B cell (primary cell): ENCODE data around the gene CTBS. TPM values are rescaled to one million over a fixed set of nuclear protein-coding genes. Genes with fewer than 3 reads are reported as not detected.

ENCODE experiments used
- ATAC-seq: fragments of 200-7000 bp; cut with Tn5 transposase; one replicate; pipeline ENCODE4 v1.10.0; 2021; ENCODE audit warnings: low read depth, mild to moderate bottlenecking, moderate number of reproducible peaks, moderate library complexity
- CTCF ChIA-PET: fragments of 350-600 bp; sonication (Branson Sonifier 250); formaldehyde crosslinking; loops from one replicate; lab custom pipeline; 2021; ENCODE audit warnings: antibody characterized with exemption, inconsistent platforms; lab: Charles Lee
- POLR2A ChIA-PET: fragments of 350-600 bp; sonication (Branson Sonifier 250); formaldehyde crosslinking; loops from one replicate; lab custom pipeline; 2021; ENCODE audit warnings: antibody characterized with exemption; lab: Charles Lee
- DNase-seq: peaks from one replicate; pipeline ENCODE4 v3.0.0; 2013
- H2AFZ ChIP-seq: 2 replicates; pipeline ENCODE4 v1.6.1; 2012; ENCODE audit warnings: mild to moderate bottlenecking, low read depth, low read length; ENCODE audit not compliant: insufficient read depth, poor library complexity, severe bottlenecking
- H3K27ac ChIP-seq, 2 donors: 1 replicate in 1 of 2; 2 replicates in 1 of 2; pipeline ENCODE4 v1.5.1; 2012 to 2013; ENCODE audit warnings: low read length in 2 of 2, mild to moderate bottlenecking in 2 of 2, moderate library complexity in 1 of 2
- H3K27me3 ChIP-seq, 4 experiments: fragments of 200-600 bp in 1 of 4; sonication (generic) in 1 of 4; replicated peaks in 1 of 4; 1 replicate in 2 of 4; 2 replicates in 2 of 4; pipeline versions ENCODE4 v1.6.1 to v1.7.0; 2013 to 2016; ENCODE audit warnings: low read length in 3 of 4, mild to moderate bottlenecking in 2 of 4, mixed read lengths in 1 of 4, moderate library complexity in 1 of 4; ENCODE audit not compliant: insufficient read depth in 4 of 4, control insufficient read depth in 3 of 4; ENCODE audit errors: control extremely low read depth in 1 of 4
- H3K36me3 ChIP-seq, 2 experiments: replicated peaks in 1 of 2; 1 replicate in 1 of 2; 2 replicates in 1 of 2; pipeline versions ENCODE4 v1.6.1 to v1.7.1; 2013; ENCODE audit warnings: low read length in 1 of 2; ENCODE audit not compliant: insufficient read depth in 2 of 2, control insufficient read depth in 1 of 2; ENCODE audit errors: control extremely low read depth in 1 of 2, extremely low read depth in 1 of 2
- H3K4me1 ChIP-seq, 2 donors: fragments of 200-600 bp in 1 of 2; sonication (generic) in 1 of 2; 1 replicate in 1 of 2; 2 replicates in 1 of 2; pipeline versions ENCODE4 v1.5.1 to v1.6.1; 2013 to 2017; ENCODE audit warnings: low read length in 2 of 2; ENCODE audit not compliant: control insufficient read depth in 2 of 2, insufficient read depth in 2 of 2
- H3K4me2 ChIP-seq: replicated peaks from 2 replicates; pipeline ENCODE3; 2012; ENCODE audit warnings: mild to moderate bottlenecking, low read depth, low read length; ENCODE audit not compliant: poor library complexity, severe bottlenecking
- H3K4me3 ChIP-seq, 5 experiments: fragments of 200-600 bp in 1 of 5; sonication (generic) in 1 of 5; 1 replicate in 3 of 5; 2 replicates in 2 of 5; pipeline versions ENCODE4 v1.5.1 to v1.7.0; 2011 to 2016; ENCODE audit warnings: low read length in 4 of 5, mild to moderate bottlenecking in 4 of 5, low read depth in 2 of 5, control low read depth in 1 of 5, moderate library complexity in 1 of 5; ENCODE audit not compliant: insufficient read depth in 1 of 5; ENCODE audit errors: control extremely low read depth in 1 of 5, extremely low read depth in 1 of 5
- H3K79me2 ChIP-seq: fragments of 200-600 bp; sonication (generic); one replicate; pipeline ENCODE4 v1.6.0; 2016; ENCODE audit warnings: low read length; ENCODE audit not compliant: control insufficient read depth, insufficient read depth
- H3K9ac ChIP-seq: fragments of 200-600 bp; sonication (generic); 2 replicates; pipeline ENCODE4 v1.6.1; 2017; ENCODE audit warnings: mild to moderate bottlenecking, low read length, moderate library complexity
- H3K9me3 ChIP-seq, 3 donors: one replicate each; pipeline versions ENCODE4 v1.6.1 to v1.7.1; 2013; ENCODE audit warnings: low read length in 2 of 3; ENCODE audit not compliant: control insufficient read depth in 2 of 3, insufficient read depth in 1 of 3; ENCODE audit errors: control extremely low read depth in 1 of 3
- H4K20me1 ChIP-seq: 2 replicates; pipeline ENCODE4 v1.6.0; 2012; ENCODE audit warnings: mild to moderate bottlenecking, low read length; ENCODE audit not compliant: insufficient read depth, control insufficient read depth, poor library complexity, severe bottlenecking
- H3K27ac Mint-ChIP-seq: one replicate; pipeline ENCODE4 v1.8.0; 2021; ENCODE audit warnings: mixed read lengths
- H3K27me3 Mint-ChIP-seq: one replicate; pipeline ENCODE4 v1.8.0; 2021; ENCODE audit warnings: mixed read lengths
- H3K4me1 Mint-ChIP-seq: one replicate; pipeline ENCODE4 v1.8.0; 2021; ENCODE audit warnings: mixed read lengths
- H3K4me3 Mint-ChIP-seq: one replicate; pipeline ENCODE4 v1.8.0; 2021; ENCODE audit warnings: mixed read lengths
- H3K9me3 Mint-ChIP-seq: one replicate; pipeline ENCODE4 v1.8.0; 2022; ENCODE audit warnings: mixed read lengths; ENCODE audit not compliant: insufficient read depth
- CTCF ChIP-seq: fragments of 200-600 bp; IDR thresholded peaks from one replicate; pipeline ENCODE4 v1.8.0; 2022; ENCODE audit warnings: antibody characterized with exemption, mild to moderate bottlenecking
- EZH2 ChIP-seq: IDR thresholded peaks from 2 replicates; pipeline ENCODE4 v1.6.1; 2012; ENCODE audit warnings: borderline replicate concordance, low read depth, mild to moderate bottlenecking, moderate library complexity, low read length; ENCODE audit not compliant: insufficient read depth, poor library complexity, severe bottlenecking
- WGBS: methylation state at CpG from one replicate; pipeline ENCODE4 v1.1.5; 2013; ENCODE audit warnings: missing lambda C conversion rate; ENCODE audit not compliant: insufficient coverage; 5-methylcytosine and 5-hydroxymethylcytosine counted together
- intact Hi-C: fragments of 100-400 bp; cut with micrococcal nuclease; formaldehyde crosslinking; loops from one replicate; pipeline ENCODE4 v1.10.0; 2022
- polyA plus RNA-seq: library from polyadenylated mRNA; depleted of rRNA; stranded (reverse); fragments of >200 nt; gene quantifications from 2 replicates; pipeline ENCODE4 v1.2.3, GENCODE V29; 2012
- total RNA-seq, 2 donors: library from RNA; stranded (reverse); fragments of 120-200 nt in 1 of 2; gene quantifications; 1 replicate in 1 of 2; 2 replicates in 1 of 2; pipeline versions ENCODE4 v1.2.3 to v1.2.4, GENCODE V29; 2013 to 2022

Gene CTBS
- total and polyA plus RNA-seq, 2 donors (not counting 1 experiment from before 2014, with no cell fraction given): 13.6 to 19.1 TPM

GRCh38 chr1:84510668-84511067 is 63.6 kb downstream of the CTBS start:
- H3K9ac ChIP-seq: no peak overlapping the region
- Mint-ChIP-seq H3K4me3 (no peak overlapping the region), H3K27me3 (no peaks in the 10 kb centered on the region), H3K27ac (no peak overlapping the region), H3K9me3 (no peaks in the 10 kb centered on the region), H3K4me1 (peaks cover 4% of the 10 kb centered on the region)
- peaks cover 2% of the 10 kb centered on the region for H3K79me2 ChIP-seq
- TF ChIP-seq EZH2: no peak
- TF ChIP-seq CTCF: no peak
- peaks cover 5 to 6% of the 10 kb centered on the region in 2 donors for H3K4me1 ChIP-seq
- H3K27me3 ChIP-seq: no peaks in the 10 kb centered on the region
- no peak overlapping the region for H3K4me3 ChIP-seq
- DNase-seq (no peak), ATAC-seq (no peak)
- intact Hi-C loops: no loop called here
- no peak overlapping the region for H3K4me2 ChIP-seq
- WGBS: no CpG with 5 or more reads among the region's 3 CpGs
- no peak overlapping the region for H3K27ac ChIP-seq
- POLR2A ChIA-PET: no interaction called here
- no peaks in the 10 kb centered on the region for H3K36me3 ChIP-seq
- no peaks in the 10 kb centered on the region for H4K20me1 ChIP-seq
- no peak overlapping the region for H2AFZ ChIP-seq
- CTCF ChIA-PET: no interaction called here
- H3K9me3 ChIP-seq: peaks cover 0 to 7% (median 1%) of the 10 kb centered on the region in 3 donors

- intact Hi-C loops: no loop called here
- H3K36me3 ChIP-seq: no peaks in the 10 kb centered on the region
- H3K4me3 ChIP-seq: no peak overlapping the region
- POLR2A ChIA-PET: no interaction called here
- H3K9ac ChIP-seq: no peak overlapping the region
- H3K27ac ChIP-seq: no peak overlapping the region
- no peaks in the 10 kb centered on the region for H3K27me3 ChIP-seq
- H3K79me2 ChIP-seq: peaks cover 7% of the 10 kb centered on the region
- CTCF ChIA-PET: no interaction called here
- ATAC-seq (no peak), DNase-seq (no peak)
- H2AFZ ChIP-seq: no peak overlapping the region
- H3K27me3 Mint-ChIP-seq: no peaks in the 10 kb centered on the region
- no peak overlapping the region for H3K4me3 Mint-ChIP-seq
- H4K20me1 ChIP-seq: no peaks in the 10 kb centered on the region
- H3K4me2 ChIP-seq: no peak overlapping the region
- no peak overlapping the region for H3K27ac Mint-ChIP-seq
- H3K9me3 Mint-ChIP-seq: no peaks in the 10 kb centered on the region
- peaks cover 6 to 7% of the 10 kb centered on the region in 2 donors for H3K4me1 ChIP-seq
- TF ChIP-seq CTCF (no peak), EZH2 (no peak)
- WGBS: no CpG with 5 or more reads among the region's 2 CpGs
- H3K9me3 ChIP-seq: peaks cover 0 to 7% (median 1%) of the 10 kb centered on the region in 3 donors
- peaks cover 5% of the 10 kb centered on the region for H3K4me1 Mint-ChIP-seq
Measured at GRCh38 chr1:84510165-84510564, 64.1 kb downstream of the CTBS start.
